Measurements from ENCODE around the gene XRCC4. TPM values are rescaled to one million over a fixed set of nuclear protein-coding genes. Genes with fewer than 3 reads are reported as not detected.

The XRCC4 gene
- total RNA-seq, 1 donor from 2014 or later = 8.7 TPM

GRCh38 chr5:83071286-83072051 lies 5.9 kb upstream of the XRCC4 start:
- no peak for DNase-seq (ENCODE audit: low spot score)

- DNase-seq (ENCODE audit: low spot score) = no peak
Observed at GRCh38 chr5:83072966-83073365, 4.4 kb upstream of the XRCC4 start.

GRCh38 chr5:83077662-83078261 lies 415 bp downstream of the XRCC4 start:
- no peak for DNase-seq (ENCODE audit: low spot score)

GRCh38 chr5:83082750-83083149 lies 5.4 kb downstream of the XRCC4 start:
- DNase-seq (ENCODE audit: low spot score) = no peak

- DNase-seq (ENCODE audit: low spot score) = no peak
Observed at GRCh38 chr5:83084336-83084735, 7.0 kb downstream of the XRCC4 start.

GRCh38 chr5:83085106-83085505 lies 7.8 kb downstream of the XRCC4 start:
- DNase-seq (ENCODE audit: low spot score) = no peak

GRCh38 chr5:83090169-83090568 lies 12.8 kb downstream of the XRCC4 start:
- DNase-seq (ENCODE audit: low spot score) = no peak

GRCh38 chr5:83092619-83093018 lies 15.3 kb downstream of the XRCC4 start:
- no peak for DNase-seq (ENCODE audit: low spot score)

GRCh38 chr5:83093692-83094091 lies 16.3 kb downstream of the XRCC4 start:
- DNase-seq (ENCODE audit: low spot score) = no peak

- no peak for DNase-seq (ENCODE audit: low spot score)
Observed at GRCh38 chr5:83095163-83095956, 18.0 kb downstream of the XRCC4 start.

- peak; percentile 42 for DNase-seq (ENCODE audit: low spot score)
Observed at GRCh38 chr5:83095957-83096539, 18.7 kb downstream of the XRCC4 start.

- no peak for DNase-seq (ENCODE audit: low spot score)
Observed at GRCh38 chr5:83096660-83097339, 19.5 kb downstream of the XRCC4 start.

- peak; percentile 15 for DNase-seq (ENCODE audit: low spot score)
Observed at GRCh38 chr5:83097689-83098231, 20.4 kb downstream of the XRCC4 start.

- DNase-seq (ENCODE audit: low spot score) = no peak
Observed at GRCh38 chr5:83099001-83099400, 21.7 kb downstream of the XRCC4 start.

GRCh38 chr5:83099445-83099844 lies 22.1 kb downstream of the XRCC4 start:
- DNase-seq (ENCODE audit: low spot score) = no peak

GRCh38 chr5:83101514-83101913 lies 24.2 kb downstream of the XRCC4 start:
- DNase-seq (ENCODE audit: low spot score) = peak; percentile 58

GRCh38 chr5:83102364-83102980 lies 25.1 kb downstream of the XRCC4 start:
- DNase-seq (ENCODE audit: low spot score) = peak; percentile 94

- DNase-seq (ENCODE audit: low spot score) = peak; percentile 82
Observed at GRCh38 chr5:83104021-83104420, 26.7 kb downstream of the XRCC4 start.

GRCh38 chr5:83107692-83108420 lies 30.5 kb downstream of the XRCC4 start:
- peak; percentile 16 for DNase-seq (ENCODE audit: low spot score)

GRCh38 chr5:83109380-83109779 lies 32.0 kb downstream of the XRCC4 start:
- DNase-seq (ENCODE audit: low spot score) = no peak

Data from umbilical cord (tissue), 2 donors.